K562 (cell line): Measurements from ENCODE around the gene AICDA. TPM values are rescaled to one million over a fixed set of nuclear protein-coding genes. Genes with fewer than 3 reads are reported as not detected.

Experiments used
- ATAC-seq: fragments of 200-7000 bp; cut with Tn5 transposase; 3 replicates; pipeline ENCODE4 v1.9.1; 2020; ENCODE audit warnings: moderate library complexity
- BruUV-seq: library from RNA; stranded (reverse); fragments of 400-500 nt; replicated peaks from 2 replicates; lab custom pipeline; 2021; lab: Mats Ljungman, UMichigan
- CTCF ChIA-PET: fragments of 300-600 bp; formaldehyde crosslinking; extraction: SDS; loops from one replicate; lab custom pipeline; 2021; ENCODE audit warnings: low intra/inter-chr PET ratio; lab: Yijun Ruan, JAX
- POLR2A ChIA-PET: fragments of 300-600, 350-650 bp; sonication (Branson Sonifier 250); formaldehyde crosslinking; extraction: SDS; loops from one replicate; lab custom pipeline; 2021; ENCODE audit warnings: antibody characterized with exemption, inconsistent platforms; lab: Yijun Ruan, JAX
- DNase-seq, 4 experiments: peaks; one replicate each; pipeline versions ENCODE4 v3.0.0 to v3.0.0-alpha.2; 2011 to 2018; ENCODE audit warnings: low spot score in 3 of 4, mixed read lengths in 3 of 4; ENCODE audit errors: extremely low read depth in 1 of 4
- FAIRE-seq: peaks from 2 replicates; lab custom pipeline; 2011; peaks lifted over from hg19 to GRCh38; lab: Jason Lieb, UNC
- H2AFZ ChIP-seq: 2 replicates; pipeline ENCODE4 v1.6.0; 2011; ENCODE audit warnings: low read depth, low read length, control low read depth, inconsistent platforms
- H3K27ac ChIP-seq: fragments of 200-600 bp; 3 replicates; pipeline ENCODE4 v1.8.0; 2011; ENCODE audit warnings: low read depth, mild to moderate bottlenecking, control low read depth, inconsistent platforms, low read length, moderate library complexity, mixed read lengths; ENCODE audit errors: extremely low read depth
- H3K27me3 ChIP-seq, 2 experiments: fragments of 300-600 bp in 1 of 2; 2 replicates in 1 of 2; 3 replicates in 1 of 2; pipeline versions ENCODE4 v1.6.0 to v1.8.0; 2011; ENCODE audit warnings: inconsistent platforms in 2 of 2, low read length in 2 of 2, mild to moderate bottlenecking in 1 of 2, mixed read lengths in 1 of 2, moderate library complexity in 1 of 2; ENCODE audit not compliant: control insufficient read depth in 2 of 2, insufficient read depth in 2 of 2
- H3K36me3 ChIP-seq: fragments of 300-600 bp; 3 replicates; pipeline ENCODE4 v1.8.0; 2011; ENCODE audit warnings: mild to moderate bottlenecking, low read length, inconsistent platforms; ENCODE audit not compliant: control insufficient read depth, insufficient read depth
- H3K4me1 ChIP-seq, 2 experiments: fragments of 200-600 bp in 1 of 2; replicated peaks in 1 of 2; 2 replicates in 1 of 2; 3 replicates in 1 of 2; pipeline versions ENCODE4 v1.5.1 to v1.8.0; 2011; ENCODE audit warnings: inconsistent platforms in 2 of 2, low read length in 2 of 2, mild to moderate bottlenecking in 1 of 2, mixed read lengths in 1 of 2, moderate library complexity in 1 of 2; ENCODE audit not compliant: control insufficient read depth in 2 of 2, insufficient read depth in 2 of 2
- H3K4me2 ChIP-seq: 2 replicates; pipeline ENCODE4 v1.6.1; 2011; ENCODE audit warnings: low read length, control low read depth, inconsistent platforms, mixed read lengths; ENCODE audit not compliant: insufficient read depth
- H3K4me3 ChIP-seq: fragments of 200-600 bp; sonication (generic), shearing (Covaris generic); 2 replicates; pipeline ENCODE4 v1.5.1; 2016; ENCODE audit warnings: control low read depth, inconsistent platforms
- H3K79me2 ChIP-seq: fragments of 200-600 bp; 3 replicates; pipeline ENCODE4 v1.8.0; 2011; ENCODE audit warnings: low read length, inconsistent platforms; ENCODE audit not compliant: control insufficient read depth, insufficient read depth
- H3K9ac ChIP-seq, 2 experiments: 2 replicates each; pipeline versions ENCODE4 v1.6.0 to v1.6.1; 2011; ENCODE audit warnings: low read depth in 2 of 2, low read length in 2 of 2, control low read depth in 1 of 2, inconsistent platforms in 1 of 2, mild to moderate bottlenecking in 1 of 2, mixed read lengths in 1 of 2; ENCODE audit not compliant: insufficient read depth in 1 of 2
- H3K9me1 ChIP-seq: one replicate; pipeline ENCODE4 v1.6.0; 2011; ENCODE audit warnings: inconsistent platforms, mild to moderate bottlenecking, low read length, moderate library complexity; ENCODE audit not compliant: control insufficient read depth, insufficient read depth
- H3K9me3 ChIP-seq: replicated peaks from 2 replicates; pipeline ENCODE4 v1.5.1; 2011; ENCODE audit warnings: low read depth, low read length, inconsistent platforms; ENCODE audit not compliant: control insufficient read depth, insufficient read depth
- H4K20me1 ChIP-seq: replicated peaks from 2 replicates; pipeline ENCODE4 v1.6.1; 2011; ENCODE audit warnings: low read length, inconsistent platforms, mixed read lengths; ENCODE audit not compliant: control insufficient read depth, insufficient read depth
- CREB5 ChIP-seq: fragments of 250-450 bp; sonication (Bioruptor Pico); IDR thresholded peaks from 2 replicates; pipeline ENCODE4 v1.5.0; 2020; ENCODE audit warnings: mild to moderate bottlenecking
- ELK3 ChIP-seq: fragments of 450-650 bp; formaldehyde crosslinking; IDR thresholded peaks from 2 replicates; pipeline ENCODE4 v1.4.0; 2020; ENCODE audit warnings: mild to moderate bottlenecking
- KDM4B ChIP-seq, 2 experiments: fragments of 450-650 bp in 1 of 2; sonication (generic) in 1 of 2; IDR thresholded peaks; 2 replicates each; pipeline ENCODE4 v1.6.1; 2016 to 2017; ENCODE audit warnings: borderline replicate concordance in 2 of 2, antibody characterized with exemption in 1 of 2, low read depth in 1 of 2, mild to moderate bottlenecking in 1 of 2
- MCM2 ChIP-seq: fragments of 450-650 bp; IDR thresholded peaks from 2 replicates; pipeline ENCODE4 v1.6.1; 2017; ENCODE audit warnings: low read depth, mild to moderate bottlenecking
- MNT ChIP-seq, 2 experiments: fragments of 450-650 bp; conservative IDR thresholded peaks; 2 replicates each; pipeline ENCODE4 v1.6.1; 2017; ENCODE audit warnings: mild to moderate bottlenecking in 2 of 2, moderate library complexity in 2 of 2
- RREB1 ChIP-seq: fragments of 250-450 bp; sonication (Bioruptor Pico); IDR thresholded peaks from 2 replicates; pipeline ENCODE4 v1.4.0; 2020
- SUPT5H ChIP-seq: fragments of 450-650 bp; IDR thresholded peaks from 2 replicates; pipeline ENCODE4 v1.6.1; 2016
- ZNF224 ChIP-seq: sonication (generic); formaldehyde crosslinking; IDR thresholded peaks from 2 replicates; pipeline ENCODE4 v1.8.0; 2022; ENCODE audit warnings: mild to moderate bottlenecking, missing genetic modification reagents
- WGBS: fragments of 100-300 bp; shearing (Covaris generic); methylation state at CpG from one replicate; pipeline ENCODE4 v1.1.6; 2016; ENCODE audit warnings: low coverage, mixed read lengths; ENCODE audit not compliant: insufficient coverage; ENCODE audit errors: missing lambda C conversion rate; 5-methylcytosine and 5-hydroxymethylcytosine counted together
- in situ Hi-C: fragments of 300-500 bp; cut with MboI; formaldehyde crosslinking; loops from 4 replicates; pipeline ENCODE4 v1.15.0; 2018; ENCODE audit warnings: inconsistent platforms, mixed read lengths
- intact Hi-C: fragments of 100-400 bp; cut with micrococcal nuclease; formaldehyde crosslinking; loops from 2 replicates; pipeline ENCODE4 v1.14.2; 2022
- polyA plus RNA-seq, 8 experiments: library from polyadenylated mRNA; depleted of rRNA in 4 of 8; stranded (reverse) in 5 of 8; unstranded in 3 of 8; fragments of >200 nt; fragmentation: Nextera tagmentation in 2 of 8; fragmentation: Illumina TruSeq in 1 of 8; extraction: Ambion mirVana in 2 of 8; extraction: Trizol in 1 of 8; gene quantifications; 2 replicates each; pipeline versions ENCODE4 v1.2.1 to v1.2.3, GENCODE V29; 2011 to 2014; ENCODE audit warnings: inconsistent platforms in 1 of 8, missing spikeins in 1 of 8
- total RNA-seq, 7 experiments: library from RNA; depleted of rRNA in 6 of 7; stranded (reverse); fragments of >200 nt in 6 of 7; fragmentation: Illumina TruSeq in 2 of 7; extraction: Trizol in 2 of 7; gene quantifications; 2 replicates each; pipeline versions ENCODE4 v1.2.1 to v1.2.3, GENCODE V29; 2011 to 2021; ENCODE audit warnings: low replicate concordance in 1 of 7

The AICDA gene
- total and polyA plus RNA-seq, 9 of the 15 experiments (the other 6 are each of a cell fraction or from before 2014, with no cell fraction given): not detected

GRCh38 chr12:8606890-8607289 lies 5.8 kb downstream of the AICDA start:
- Histone ChIP-seq H3K27me3 (peaks cover 9% of the 10 kb centered on the region in 2 experiments), H2AFZ (no peak overlapping the region), H3K4me3 (no peak overlapping the region), H4K20me1 (no peaks in the 10 kb centered on the region; the same call in 1 of the 2 replicates), H3K9me3 (no peaks in the 10 kb centered on the region), H3K4me2 (no peak overlapping the region), H3K9ac (no peak overlapping the region), H3K36me3 (no peaks in the 10 kb centered on the region), H3K79me2 (no peaks in the 10 kb centered on the region), H3K9me1 (no peaks in the 10 kb centered on the region), H3K4me1 (peaks cover 4 to 5% of the 10 kb centered on the region in 2 experiments; a peak in 4 of 5 replicates), H3K27ac (no peak overlapping the region)
- ChIA-PET POLR2A (interaction anchor here (0.6 kb wide), 1 partner anchor 830 kb away, joined by 3 read pairs; no protein-coding TSS in a partner anchor), CTCF (no interaction called here)
- 0% methylated on average over 6 of the region's 6 CpGs for WGBS
- intact Hi-C loops (loop anchor here (5.0 kb wide), 1 partner anchor 65 kb away; the partner anchor contains the start of gene CLEC4E), in situ Hi-C loops (no loop called here)
- no peak for FAIRE-seq
- BruUV-seq: no TSS peak
- ATAC-seq: no peak
- no peak for DNase-seq
- TF ChIP-seq RREB1 (no peak), SUPT5H (no peak), CREB5 (CRISPR knock-in tag) (no peak), KDM4B (IDR thresholded peaks at IDR 0.05; ENCODE audit: borderline replicate concordance in 2 of 2, low read depth in 1 of 2) (no peak), ELK3 (CRISPR knock-in tag) (no peak), MCM2 (no peak), ZNF224 (CRISPR knock-in tag) (no peak), MNT (conservative IDR thresholded peaks at IDR 0.05) (no peak)
